PC-3 (cell line): Measurements from ENCODE around the gene CRADD. TPM values are rescaled to one million over a fixed set of nuclear protein-coding genes. Genes with fewer than 3 reads are reported as not detected.

ENCODE experiments used
- ATAC-seq: fragments of 200-7000 bp; cut with Tn5 transposase; 2 replicates; pipeline ENCODE4 v1.9.1; 2020; ENCODE audit warnings: mild to moderate bottlenecking, moderate library complexity
- BruUV-seq: library from RNA; stranded (reverse); fragments of 400-500 nt; replicated peaks from 2 replicates; lab custom pipeline; 2021; lab: Mats Ljungman, UMichigan
- CTCF ChIA-PET: fragments of 300-600 bp; sonication (Branson Sonifier 250); formaldehyde crosslinking; loops from one replicate; lab custom pipeline; 2022; ENCODE audit warnings: antibody characterized with exemption; lab: Charles Lee
- POLR2A ChIA-PET: fragments of 300-600 bp; sonication (Branson Sonifier 250); formaldehyde crosslinking; loops from one replicate; lab custom pipeline; 2022; ENCODE audit warnings: antibody characterized with exemption; ENCODE audit not compliant: unreplicated experiment; lab: Charles Lee
- DNase-seq: peaks from one replicate; pipeline ENCODE4 v3.0.0-alpha.2; 2015
- H2AFZ ChIP-seq: fragments of 300-600 bp; sonication (generic); 2 replicates; pipeline ENCODE4 v1.6.0; 2016; ENCODE audit warnings: antibody characterized with exemption, low read length
- H3F3A ChIP-seq: fragments of 300-600 bp; sonication (generic); one replicate; pipeline ENCODE4 v1.6.0; 2017; ENCODE audit warnings: antibody characterized with exemption, low read length, control low read depth, mild to moderate bottlenecking; ENCODE audit not compliant: unreplicated experiment
- H3K27ac ChIP-seq: fragments of 300-600 bp; sonication (generic); 2 replicates; pipeline ENCODE4 v1.5.1; 2016; ENCODE audit warnings: mild to moderate bottlenecking, low read length
- H3K27me3 ChIP-seq: fragments of 300-600 bp; sonication (generic); 2 replicates; pipeline ENCODE4 v1.6.1; 2016; ENCODE audit warnings: low read length, mixed read lengths
- H3K36me3 ChIP-seq: fragments of 300-600 bp; sonication (generic); 2 replicates; pipeline ENCODE4 v1.6.1; 2016; ENCODE audit warnings: low read depth, mixed run types, low read length, mixed read lengths
- H3K4me1 ChIP-seq: fragments of 300-600 bp; sonication (generic); 2 replicates; pipeline ENCODE4 v1.5.1; 2016; ENCODE audit warnings: low read length; ENCODE audit not compliant: insufficient read depth
- H3K4me2 ChIP-seq: fragments of 300-600 bp; sonication (generic); 2 replicates; pipeline ENCODE4 v1.6.0; 2016; ENCODE audit warnings: low read length
- H3K4me3 ChIP-seq: fragments of 300-600 bp; sonication (generic); 2 replicates; pipeline ENCODE4 v1.5.1; 2016; ENCODE audit warnings: mild to moderate bottlenecking, low read length, mixed read lengths
- H3K79me2 ChIP-seq: fragments of 300-600 bp; sonication (generic); 2 replicates; pipeline ENCODE4 v1.6.1; 2017; ENCODE audit warnings: low read length, mixed read lengths
- H3K9ac ChIP-seq: fragments of 300-600 bp; sonication (generic); 2 replicates; pipeline ENCODE4 v1.6.0; 2016; ENCODE audit warnings: mild to moderate bottlenecking, low read length
- H3K9me2 ChIP-seq: fragments of 300-600 bp; sonication (generic); replicated peaks from 2 replicates; pipeline ENCODE4 v1.6.1; 2016; ENCODE audit warnings: mixed run types, low read length, mixed read lengths
- H3K9me3 ChIP-seq: fragments of 300-600 bp; sonication (generic); 2 replicates; pipeline ENCODE4 v1.6.1; 2016; ENCODE audit warnings: low read length, mixed read lengths
- H4K20me1 ChIP-seq: fragments of 300-600 bp; sonication (generic); 2 replicates; pipeline ENCODE4 v1.6.1; 2016; ENCODE audit warnings: low read length, mixed read lengths
- EZH2 ChIP-seq: fragments of 300-600 bp; sonication (generic); IDR thresholded peaks from one replicate; pipeline ENCODE4 v1.6.1; 2017; ENCODE audit warnings: antibody characterized with exemption, mild to moderate bottlenecking, low read length; ENCODE audit not compliant: unreplicated experiment
- EZH2phosphoT487 ChIP-seq: fragments of 300-600 bp; sonication (generic); IDR thresholded peaks from 2 replicates; pipeline ENCODE4 v1.6.1; 2018; ENCODE audit warnings: mild to moderate bottlenecking, antibody characterized with exemption, low read length, borderline replicate concordance
- intact Hi-C: fragments of 100-400 bp; cut with micrococcal nuclease; formaldehyde crosslinking; loops from 2 replicates; pipeline ENCODE4 v1.9.0; 2023
- total RNA-seq: library from RNA; depleted of rRNA; stranded (reverse); fragments of >200 nt; gene quantifications from 2 replicates; pipeline ENCODE4 v1.2.3, GENCODE V29; 2014
- TF ChIP-seq, protein P1 (sequence below): fragments of 300-600 bp; sonication (generic); conservative IDR thresholded peaks from 2 replicates; pipeline ENCODE4 v1.5.1; 2017; ENCODE audit warnings: antibody characterized with exemption, low read depth, mild to moderate bottlenecking, low read length

Gene CRADD
- total RNA-seq, 1 experiment from 2014 or later = 11.4 TPM

- intact Hi-C loops = no loop called here
- no peak overlapping the region for H3K9ac ChIP-seq
- H2AFZ ChIP-seq = no peak overlapping the region
- BruUV-seq = no TSS peak
- no peaks in the 10 kb centered on the region for H3K9me3 ChIP-seq
- ATAC-seq = no peak
- TF ChIP-seq, protein P1, sequence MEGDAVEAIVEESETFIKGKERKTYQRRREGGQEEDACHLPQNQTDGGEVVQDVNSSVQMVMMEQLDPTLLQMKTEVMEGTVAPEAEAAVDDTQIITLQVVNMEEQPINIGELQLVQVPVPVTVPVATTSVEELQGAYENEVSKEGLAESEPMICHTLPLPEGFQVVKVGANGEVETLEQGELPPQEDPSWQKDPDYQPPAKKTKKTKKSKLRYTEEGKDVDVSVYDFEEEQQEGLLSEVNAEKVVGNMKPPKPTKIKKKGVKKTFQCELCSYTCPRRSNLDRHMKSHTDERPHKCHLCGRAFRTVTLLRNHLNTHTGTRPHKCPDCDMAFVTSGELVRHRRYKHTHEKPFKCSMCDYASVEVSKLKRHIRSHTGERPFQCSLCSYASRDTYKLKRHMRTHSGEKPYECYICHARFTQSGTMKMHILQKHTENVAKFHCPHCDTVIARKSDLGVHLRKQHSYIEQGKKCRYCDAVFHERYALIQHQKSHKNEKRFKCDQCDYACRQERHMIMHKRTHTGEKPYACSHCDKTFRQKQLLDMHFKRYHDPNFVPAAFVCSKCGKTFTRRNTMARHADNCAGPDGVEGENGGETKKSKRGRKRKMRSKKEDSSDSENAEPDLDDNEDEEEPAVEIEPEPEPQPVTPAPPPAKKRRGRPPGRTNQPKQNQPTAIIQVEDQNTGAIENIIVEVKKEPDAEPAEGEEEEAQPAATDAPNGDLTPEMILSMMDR = no peak
- TF ChIP-seq EZH2phosphoT487 = no peak
- no peak for TF ChIP-seq EZH2
- H3K36me3 ChIP-seq = no peaks in the 10 kb centered on the region
- DNase-seq = no peak
- no peaks in the 10 kb centered on the region for H3K27me3 ChIP-seq
- H3K9me2 ChIP-seq = no peaks in the 10 kb centered on the region
- peaks cover 10% of the 10 kb centered on the region; the same call in 1 of the 2 replicates for H3K4me1 ChIP-seq
- no peaks in the 10 kb centered on the region for H4K20me1 ChIP-seq
- H3K27ac ChIP-seq = no peak overlapping the region
- POLR2A ChIA-PET = no interaction called here
- H3K79me2 ChIP-seq = no peaks in the 10 kb centered on the region
- CTCF ChIA-PET = no interaction called here
- no peak overlapping the region for H3K4me3 ChIP-seq
- H3F3A ChIP-seq = no peaks in the 10 kb centered on the region
- no peak overlapping the region for H3K4me2 ChIP-seq
Observed at GRCh38 chr12:93825501-93825888, 148.3 kb downstream of the CRADD start.

DNA sequence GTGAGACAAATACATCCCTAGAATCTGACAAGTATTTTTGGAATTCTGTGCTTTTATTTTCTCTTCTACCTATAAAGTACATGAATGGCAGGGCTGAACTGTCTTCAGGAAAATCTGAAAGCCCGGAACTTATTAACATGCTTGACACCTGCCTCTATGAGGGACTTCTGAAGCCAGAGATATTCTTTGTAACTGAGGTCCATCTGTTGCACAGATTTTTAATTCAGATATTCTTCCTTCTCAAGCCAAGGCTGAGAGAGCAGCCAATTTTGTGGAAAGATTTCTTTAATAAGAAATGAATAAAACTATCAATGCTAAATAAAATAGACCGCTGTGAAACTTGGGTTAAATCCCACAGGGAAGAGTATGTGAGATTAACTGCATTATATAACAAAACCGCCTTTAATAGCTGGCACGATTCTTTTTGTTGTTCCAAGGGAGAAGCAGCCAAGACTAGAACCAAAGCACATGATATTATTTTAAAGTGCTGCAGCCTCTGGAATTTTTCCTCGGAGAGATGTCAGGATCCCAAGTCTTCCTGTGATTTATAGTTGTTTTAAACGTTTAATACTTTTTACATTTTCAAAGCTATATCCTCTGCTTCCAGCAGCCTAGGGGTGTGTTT is 148.9 kb downstream of the CRADD start:
- ChIA-PET POLR2A (no interaction called here), CTCF (no interaction called here)
- BruUV-seq = no TSS peak
- Histone ChIP-seq H3K4me1 (peaks cover 10% of the 10 kb centered on the region; the same call in 1 of the 2 replicates), H3K79me2 (no peaks in the 10 kb centered on the region), H3K4me3 (no peak overlapping the region), H3K9ac (no peak overlapping the region), H3K9me2 (no peaks in the 10 kb centered on the region), H3F3A (no peaks in the 10 kb centered on the region), H4K20me1 (no peaks in the 10 kb centered on the region), H3K4me2 (no peak overlapping the region), H3K9me3 (no peaks in the 10 kb centered on the region), H3K27ac (no peak overlapping the region), H3K36me3 (no peaks in the 10 kb centered on the region), H3K27me3 (no peaks in the 10 kb centered on the region), H2AFZ (no peak overlapping the region)
- no peak for TF ChIP-seq EZH2phosphoT487
- TF ChIP-seq, protein P1 = no peak
- no peak for TF ChIP-seq EZH2
- DNase-seq = no peak
- intact Hi-C loops = no loop called here
- ATAC-seq = no peak

GRCh38 chr12:93827179-93827578 is 150.0 kb downstream of the CRADD start:
- no peaks in the 10 kb centered on the region for H3K9me3 ChIP-seq
- H3K27ac ChIP-seq = no peak overlapping the region
- H2AFZ ChIP-seq = no peak overlapping the region
- no peaks in the 10 kb centered on the region for H3K9me2 ChIP-seq
- no peak for ATAC-seq
- no peak for TF ChIP-seq EZH2phosphoT487
- TF ChIP-seq, protein P1 = no peak
- no peak for TF ChIP-seq EZH2
- ChIA-PET CTCF (no interaction called here), POLR2A (no interaction called here)
- no peaks in the 10 kb centered on the region for H3K79me2 ChIP-seq
- no peaks in the 10 kb centered on the region for H3K36me3 ChIP-seq
- no peaks in the 10 kb centered on the region for H3K27me3 ChIP-seq
- no peak overlapping the region for H3K4me3 ChIP-seq
- H3K4me1 ChIP-seq = peaks cover 10% of the 10 kb centered on the region; the same call in 1 of the 2 replicates
- no peaks in the 10 kb centered on the region for H4K20me1 ChIP-seq
- intact Hi-C loops = no loop called here
- H3K4me2 ChIP-seq = no peak overlapping the region
- H3K9ac ChIP-seq = no peak overlapping the region
- no peak for DNase-seq
- H3F3A ChIP-seq = no peaks in the 10 kb centered on the region
- no TSS peak for BruUV-seq
